Stimulated activated CD4-positive, alpha-beta T cell treated with anti-CD3 and anti-CD28 coated beads, TNF-alpha, amount 100 ng/mL, for 1 hour (primary cell): Measurements from ENCODE around the gene ZNF532.
"Not testable (repeated sequence)": the region's sequence is repeated elsewhere in the genome, so short reads cannot be mapped to it uniquely, and the experiment has no call there.

Experiments used
- DNase-seq, 3 donors: peaks; one replicate each; pipeline ENCODE4 v3.0.0-alpha.2; 2020; ENCODE audit warnings: low read depth in 3 of 3, low spot score in 1 of 3

The ZNF532 gene

GRCh38 chr18:58850786-58851469, 13.7 kb upstream of the ZNF532 start:
- DNase-seq = no peak

DNA sequence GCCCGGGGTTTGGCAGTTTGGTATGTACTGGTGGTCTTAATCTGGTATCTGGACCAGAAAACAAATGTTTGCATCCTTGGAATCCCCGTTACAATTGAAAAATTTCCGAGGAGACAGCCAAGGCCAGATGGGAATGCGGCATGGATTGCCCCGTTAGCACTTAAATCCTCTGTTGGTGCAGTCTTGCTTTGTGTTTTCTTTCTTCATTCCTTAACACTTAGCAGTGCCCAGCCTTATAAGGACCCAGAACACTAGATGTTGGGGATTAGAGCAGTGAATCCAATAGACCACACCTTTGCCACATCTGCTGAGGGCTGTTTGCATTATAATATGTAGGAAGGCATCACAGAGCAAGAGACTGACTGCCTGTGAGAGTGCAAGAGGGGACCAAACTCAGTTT, 12.8 kb upstream of the ZNF532 start:
- DNase-seq = no peak

GRCh38 chr18:58852629-58853028, 12.0 kb upstream of the ZNF532 start:
- no peak for DNase-seq

DNA sequence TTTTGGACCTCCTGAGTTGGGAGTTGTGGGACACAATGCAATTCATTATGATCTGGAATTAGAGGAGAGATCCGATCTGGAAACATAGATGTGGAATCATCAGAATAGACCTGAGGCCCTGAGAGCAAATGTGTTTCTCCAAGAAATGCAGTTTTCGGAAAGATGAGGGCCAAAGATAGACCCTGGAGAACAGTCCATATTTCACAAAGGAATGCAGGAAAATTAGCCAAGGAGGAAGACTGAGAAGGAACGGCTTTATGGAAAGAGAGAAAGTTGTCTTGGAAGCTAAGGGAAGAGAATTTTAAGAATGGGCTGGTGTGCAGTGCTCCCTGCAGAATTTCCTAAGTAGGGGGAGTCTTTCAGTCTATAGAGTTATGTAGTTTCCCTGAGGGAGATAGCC, 11.1 kb upstream of the ZNF532 start:
- DNase-seq = no peak

DNA sequence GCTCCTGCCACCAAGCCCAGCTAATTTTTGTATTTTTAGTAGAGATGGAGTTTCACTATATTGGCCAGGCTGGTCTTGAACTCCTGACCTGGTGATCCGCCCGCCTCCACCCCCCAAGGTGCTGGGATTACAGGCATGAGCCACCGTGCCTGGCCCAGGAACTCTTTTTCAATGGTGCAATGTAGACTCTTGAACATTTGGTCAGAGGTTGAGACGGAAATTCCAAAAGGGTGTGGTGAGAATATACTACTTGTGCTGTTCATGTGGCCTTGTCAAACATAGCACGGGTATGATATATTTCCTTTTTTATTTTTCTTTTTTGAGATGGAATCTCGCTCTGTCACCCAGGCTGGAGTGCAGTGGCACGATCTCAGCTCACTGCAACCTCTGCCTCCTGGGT, 9.2 kb upstream of the ZNF532 start:
- not testable (repeated sequence) for DNase-seq

GRCh38 chr18:58856881-58857280, 7.8 kb upstream of the ZNF532 start:
- no peak for DNase-seq

GRCh38 chr18:58858591-58859468, 5.8 kb upstream of the ZNF532 start:
- DNase-seq = no peak

DNA sequence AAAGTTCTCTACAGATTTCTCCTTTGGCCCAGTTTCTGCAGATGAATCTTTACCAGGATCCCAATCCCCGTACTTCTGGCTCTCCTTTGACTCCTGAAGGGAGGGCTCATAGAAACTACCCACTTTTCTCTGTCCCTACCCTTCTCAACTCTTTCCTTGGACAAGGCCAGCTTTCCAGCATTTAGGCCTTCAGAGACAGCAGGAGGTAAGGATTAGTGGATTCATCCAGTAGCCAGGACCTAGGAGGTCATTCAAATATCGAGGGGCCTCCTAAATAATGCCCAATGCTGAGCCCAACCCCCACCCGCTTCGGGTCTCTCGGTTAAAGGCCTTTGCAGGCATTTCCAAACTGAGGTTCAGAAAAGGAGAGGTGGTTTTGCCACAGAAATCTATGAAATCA, 4.8 kb upstream of the ZNF532 start:
- no peak for DNase-seq

DNA sequence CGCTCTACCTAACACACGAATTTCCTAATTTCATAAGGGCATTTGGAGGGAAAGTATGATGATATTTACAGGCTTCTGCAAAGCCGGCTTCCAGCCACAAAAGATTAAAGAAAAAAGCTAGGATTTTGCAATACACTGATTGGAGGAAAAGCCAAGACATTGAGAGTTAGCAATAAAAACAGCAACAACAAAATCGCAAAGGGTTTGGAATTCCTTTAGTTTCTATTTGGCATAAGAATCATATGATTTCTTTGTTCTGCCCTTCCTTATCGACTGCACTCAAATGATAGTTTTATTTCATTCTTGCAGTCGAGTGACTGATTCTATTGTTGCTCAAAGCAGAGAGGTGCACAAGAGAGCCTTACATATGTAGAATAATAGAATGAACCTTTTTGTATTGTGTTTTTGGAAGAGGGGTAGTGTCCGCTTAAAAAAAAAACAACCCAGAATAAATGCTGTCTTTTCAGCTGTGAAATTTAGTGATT, 3.9 kb upstream of the ZNF532 start:
- no peak for DNase-seq

GRCh38 chr18:58861353-58861752, 3.3 kb upstream of the ZNF532 start:
- no peak for DNase-seq

DNA sequence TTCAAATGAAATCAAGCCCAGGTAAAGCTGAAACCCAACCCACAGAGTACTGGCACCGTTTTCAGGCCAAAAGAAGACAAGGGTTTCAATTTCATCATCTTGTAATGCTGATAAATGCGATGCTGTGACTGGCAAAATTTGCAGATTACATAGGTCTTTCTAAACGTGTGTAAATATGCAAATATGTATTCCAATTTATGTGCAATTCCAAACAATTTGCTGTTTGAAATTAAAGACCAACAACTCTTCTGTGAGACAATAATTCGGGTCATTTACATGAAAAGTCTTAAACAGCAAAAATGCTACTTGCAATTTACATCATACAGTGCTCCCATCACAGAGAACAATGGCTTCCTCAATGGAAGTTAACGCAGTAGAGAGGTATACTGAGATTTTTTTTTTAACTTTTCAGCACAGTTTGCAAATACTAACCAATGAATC, 2.8 kb upstream of the ZNF532 start:
- no peak for DNase-seq

GRCh38 chr18:58862356-58862755, 2.3 kb upstream of the ZNF532 start:
- no peak for DNase-seq

GRCh38 chr18:58862851-58863538, 1.7 kb upstream of the ZNF532 start:
- peak in 1 of 3 donors; percentile 9 for DNase-seq

GRCh38 chr18:58863539-58864145, 1.0 kb upstream of the ZNF532 start:
- peak in 1 of 3 donors; percentile 6 for DNase-seq

DNA sequence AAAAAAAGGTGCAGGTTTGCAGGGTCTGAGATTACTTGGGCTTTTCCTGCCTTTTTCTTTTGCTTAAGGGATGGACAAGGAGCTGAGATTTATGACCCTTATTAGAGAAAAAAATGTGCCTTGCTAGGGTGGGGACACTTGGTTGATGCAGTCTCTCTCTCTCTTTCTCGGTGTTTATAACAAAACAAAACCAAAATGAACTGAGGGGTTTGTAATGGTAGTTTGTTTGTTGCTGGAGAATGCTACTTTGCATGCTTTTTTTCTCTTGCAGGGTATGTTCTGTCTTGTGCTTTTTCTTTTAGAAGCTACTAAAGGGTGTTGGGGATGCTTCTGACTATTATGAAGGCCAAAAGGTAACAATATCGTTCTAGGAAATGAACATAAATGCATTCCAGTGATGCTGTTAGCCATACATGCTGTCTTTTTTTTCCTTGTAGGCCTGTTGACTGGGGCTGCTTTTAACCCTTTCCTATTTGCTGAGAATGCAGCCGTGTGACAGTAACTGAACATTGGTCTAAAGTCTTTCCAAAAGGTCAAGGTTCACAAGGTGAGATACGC, 435 bp downstream of the ZNF532 start:
- DNase-seq = no peak

- DNase-seq = no peak
These were observed 1.0 kb downstream of the ZNF532 start for GRCh38 chr18:58865701-58866065.

- no peak for DNase-seq
These were observed 1.5 kb downstream of the ZNF532 start for GRCh38 chr18:58866066-58866772.

DNA sequence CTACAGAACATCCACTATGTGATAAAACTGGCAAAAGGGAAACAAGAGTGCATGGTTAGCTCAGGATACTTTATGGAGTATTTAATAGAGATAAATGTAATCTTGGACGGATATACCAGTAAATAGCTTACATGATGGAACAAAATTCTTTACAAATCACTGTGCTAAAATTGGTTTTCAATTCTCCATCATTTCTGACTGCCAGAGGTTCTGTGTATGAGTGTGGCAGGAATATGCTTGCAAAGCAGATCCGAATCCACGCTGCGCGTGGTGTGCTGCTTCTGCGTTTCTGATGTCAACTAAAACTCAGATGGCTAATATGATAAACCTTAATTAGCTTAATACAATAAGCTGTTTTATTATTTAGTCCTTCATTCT, 2.1 kb downstream of the ZNF532 start:
- no peak for DNase-seq

GRCh38 chr18:58867281-58867961, 2.7 kb downstream of the ZNF532 start:
- DNase-seq = no peak

DNA sequence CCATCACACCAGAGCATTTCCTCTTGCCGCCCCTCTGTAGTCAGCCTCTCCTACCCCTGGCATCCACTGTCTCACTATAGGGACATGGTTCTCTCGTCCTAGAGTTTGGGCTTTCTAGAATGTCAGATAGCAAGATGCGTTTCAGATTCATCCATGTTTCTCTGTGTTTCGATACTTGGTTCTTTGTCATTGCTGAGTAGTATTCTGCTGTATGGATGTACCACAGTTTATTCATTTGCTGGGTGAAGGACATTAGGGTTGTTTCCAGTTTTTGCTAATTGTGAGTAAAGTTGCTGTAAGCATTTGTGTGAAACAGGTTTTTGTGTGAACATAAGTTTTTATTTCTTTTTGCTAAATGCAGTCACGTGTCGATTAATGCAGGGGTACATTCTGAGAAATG, 3.8 kb downstream of the ZNF532 start:
- no peak for DNase-seq
